ENCODE measurements around the gene CAMK1D. TPM values are rescaled to one million over a fixed set of nuclear protein-coding genes. Genes with fewer than 3 reads are reported as not detected.
A peak's percentile ranks its signal among the peaks of the same experiment; 100 is the strongest.
"Not testable (repeated sequence)": the region's sequence is repeated elsewhere in the genome, so short reads cannot be mapped to it uniquely, and the experiment has no call there.

The CAMK1D gene
- total and polyA plus RNA-seq, 10 of the 15 experiments (the other 5 are each of a cell fraction or from before 2014, with no cell fraction given), result 2.1 to 35.5 (median 14.7) TPM

DNA sequence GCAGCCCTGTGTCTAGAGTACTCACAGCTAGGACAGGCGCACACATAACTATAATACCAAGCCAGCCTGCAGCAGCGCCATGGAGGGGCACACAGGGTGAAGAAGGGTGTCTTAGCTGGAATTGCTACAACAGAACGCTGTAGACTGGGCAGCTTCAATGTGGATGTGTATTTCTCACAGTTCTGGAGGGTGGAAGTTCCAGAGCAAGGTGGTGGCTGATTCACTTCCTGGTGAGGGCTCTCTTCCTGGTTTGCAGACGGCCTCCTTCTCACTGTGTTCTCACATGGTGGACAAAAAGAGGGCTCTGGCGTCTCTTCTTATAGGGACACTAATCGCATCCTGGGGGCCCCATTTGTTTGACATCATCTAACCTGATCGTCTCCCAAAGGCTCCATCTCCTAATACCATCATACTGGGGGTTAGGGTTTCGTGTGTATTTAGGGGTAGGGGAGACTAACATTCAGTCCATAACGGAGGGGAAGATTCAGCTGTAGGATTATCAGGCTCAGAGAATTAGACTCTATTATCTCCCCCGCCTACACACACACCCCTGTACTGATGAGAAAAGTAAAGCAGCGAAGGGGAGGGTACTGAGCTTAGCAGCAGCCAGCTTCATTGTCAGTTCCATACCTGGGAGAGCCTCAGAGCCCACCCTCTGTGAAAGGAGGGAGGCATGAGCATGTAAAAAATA is 363.1 kb downstream of the CAMK1D start:
- Histone ChIP-seq H3K9ac (ENCODE audit: control insufficient read depth, insufficient read depth, low read length) (no peak overlapping the region), H3K27ac (ENCODE audit: control insufficient read depth, insufficient read depth) (no peak overlapping the region), H3K4me3 (no peak overlapping the region), H3K9me3 (replicated peaks; ENCODE audit: control insufficient read depth, insufficient read depth, low read length) (no peaks in the 10 kb centered on the region), H3K36me3 (ENCODE audit: control insufficient read depth in 2 of 2, insufficient read depth in 2 of 2, low read length in 1 of 2) (no peaks in the 10 kb centered on the region), H3K79me2 (ENCODE audit: control insufficient read depth, insufficient read depth, low read length) (no peaks in the 10 kb centered on the region), H3K27me3 (replicated peaks in 1 of 2; ENCODE audit: control insufficient read depth in 2 of 2, insufficient read depth in 2 of 2, low read length in 1 of 2) (no peaks in the 10 kb centered on the region), H2AFZ (ENCODE audit: control insufficient read depth, low read depth, low read length) (no peak overlapping the region), H3K4me2 (ENCODE audit: control insufficient read depth, insufficient read depth) (no peak overlapping the region), H3K4me1 (ENCODE audit: control insufficient read depth, insufficient read depth, low read length) (peaks cover 2% of the 10 kb centered on the region; the same call in 1 of the 2 replicates), H4K20me1 (ENCODE audit: control insufficient read depth, insufficient read depth) (no peaks in the 10 kb centered on the region)
- BruUV-seq (replicated peaks), result no TSS peak
- TF ChIP-seq, protein P1, sequence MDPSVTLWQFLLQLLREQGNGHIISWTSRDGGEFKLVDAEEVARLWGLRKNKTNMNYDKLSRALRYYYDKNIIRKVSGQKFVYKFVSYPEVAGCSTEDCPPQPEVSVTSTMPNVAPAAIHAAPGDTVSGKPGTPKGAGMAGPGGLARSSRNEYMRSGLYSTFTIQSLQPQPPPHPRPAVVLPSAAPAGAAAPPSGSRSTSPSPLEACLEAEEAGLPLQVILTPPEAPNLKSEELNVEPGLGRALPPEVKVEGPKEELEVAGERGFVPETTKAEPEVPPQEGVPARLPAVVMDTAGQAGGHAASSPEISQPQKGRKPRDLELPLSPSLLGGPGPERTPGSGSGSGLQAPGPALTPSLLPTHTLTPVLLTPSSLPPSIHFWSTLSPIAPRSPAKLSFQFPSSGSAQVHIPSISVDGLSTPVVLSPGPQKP (IDR thresholded peaks at IDR 0.05; ENCODE audit: low read depth, low read length), result no peak
- no peak for TF ChIP-seq SUZ12 (IDR thresholded peaks at IDR 0.05; ENCODE audit: unreplicated experiment)
- TF ChIP-seq CHD2 (IDR thresholded peaks at IDR 0.05; ENCODE audit: borderline replicate concordance, low read depth, low read length), result no peak
- no peak for TF ChIP-seq RCOR1 (conservative IDR thresholded peaks at IDR 0.05; ENCODE audit: low read depth, low read length)
- no peak for TF ChIP-seq SP1 (IDR thresholded peaks at IDR 0.05; ENCODE audit: low read depth, low read length)
- TF ChIP-seq, protein P2, sequence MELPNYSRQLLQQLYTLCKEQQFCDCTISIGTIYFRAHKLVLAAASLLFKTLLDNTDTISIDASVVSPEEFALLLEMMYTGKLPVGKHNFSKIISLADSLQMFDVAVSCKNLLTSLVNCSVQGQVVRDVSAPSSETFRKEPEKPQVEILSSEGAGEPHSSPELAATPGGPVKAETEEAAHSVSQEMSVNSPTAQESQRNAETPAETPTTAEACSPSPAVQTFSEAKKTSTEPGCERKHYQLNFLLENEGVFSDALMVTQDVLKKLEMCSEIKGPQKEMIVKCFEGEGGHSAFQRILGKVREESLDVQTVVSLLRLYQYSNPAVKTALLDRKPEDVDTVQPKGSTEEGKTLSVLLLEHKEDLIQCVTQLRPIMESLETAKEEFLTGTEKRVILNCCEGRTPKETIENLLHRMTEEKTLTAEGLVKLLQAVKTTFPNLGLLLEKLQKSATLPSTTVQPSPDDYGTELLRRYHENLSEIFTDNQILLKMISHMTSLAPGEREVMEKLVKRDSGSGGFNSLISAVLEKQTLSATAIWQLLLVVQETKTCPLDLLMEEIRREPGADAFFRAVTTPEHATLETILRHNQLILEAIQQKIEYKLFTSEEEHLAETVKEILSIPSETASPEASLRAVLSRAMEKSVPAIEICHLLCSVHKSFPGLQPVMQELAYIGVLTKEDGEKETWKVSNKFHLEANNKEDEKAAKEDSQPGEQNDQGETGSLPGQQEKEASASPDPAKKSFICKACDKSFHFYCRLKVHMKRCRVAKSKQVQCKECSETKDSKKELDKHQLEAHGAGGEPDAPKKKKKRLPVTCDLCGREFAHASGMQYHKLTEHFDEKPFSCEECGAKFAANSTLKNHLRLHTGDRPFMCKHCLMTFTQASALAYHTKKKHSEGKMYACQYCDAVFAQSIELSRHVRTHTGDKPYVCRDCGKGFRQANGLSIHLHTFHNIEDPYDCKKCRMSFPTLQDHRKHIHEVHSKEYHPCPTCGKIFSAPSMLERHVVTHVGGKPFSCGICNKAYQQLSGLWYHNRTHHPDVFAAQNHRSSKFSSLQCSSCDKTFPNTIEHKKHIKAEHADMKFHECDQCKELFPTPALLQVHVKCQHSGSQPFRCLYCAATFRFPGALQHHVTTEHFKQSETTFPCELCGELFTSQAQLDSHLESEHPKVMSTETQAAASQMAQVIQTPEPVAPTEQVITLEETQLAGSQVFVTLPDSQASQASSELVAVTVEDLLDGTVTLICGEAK (IDR thresholded peaks at IDR 0.05; ENCODE audit: borderline replicate concordance), result no peak
- no peak for TF ChIP-seq SMAD5 (IDR thresholded peaks at IDR 0.05; ENCODE audit: low read depth)
- FAIRE-seq, result peak; percentile 47
- ChIA-PET CTCF (interaction anchor here (0.7 to 9.9 kb wide), 13 partner anchors 10 to 1042 kb away, joined by 3 to 130 read pairs (median 4); no protein-coding TSS in a partner anchor), SMC1A (ENCODE audit: uncharacterized antibody, unreplicated experiment) (interaction anchor here (0.6 to 6.3 kb wide), 10 partner anchors 11 to 497 kb away, joined by 3 to 59 read pairs (median 3); partner anchors contain the start of gene OPTN), POLR2A (no interaction called here), RAD21 (ENCODE audit: unreplicated experiment) (interaction anchor here (0.8 to 3.8 kb wide), 4 partner anchors 448 to 498 kb away, joined by 3 to 42 read pairs (median 4); no protein-coding TSS in a partner anchor)
- in situ Hi-C loops (cut with MboI) (loop anchor here (5.0 kb wide), 1 partner anchor 460 kb away; no protein-coding TSS in a partner anchor), intact Hi-C loops (cut with micrococcal nuclease; ENCODE audit: unreplicated experiment) (loop anchor here (5.0 to 10.0 kb wide), 3 partner anchors 190 to 360 kb away; no protein-coding TSS in a partner anchor)
- 80% methylated on average over 11 of the region's 11 CpGs for WGBS (ENCODE audit: insufficient coverage, insufficient replicate concordance, low lambda C conversion rate, missing lambda C conversion rate)
- ATAC-seq, result no peak
- no peak for DNase-seq (ENCODE audit: low read depth, low spot score)

DNA sequence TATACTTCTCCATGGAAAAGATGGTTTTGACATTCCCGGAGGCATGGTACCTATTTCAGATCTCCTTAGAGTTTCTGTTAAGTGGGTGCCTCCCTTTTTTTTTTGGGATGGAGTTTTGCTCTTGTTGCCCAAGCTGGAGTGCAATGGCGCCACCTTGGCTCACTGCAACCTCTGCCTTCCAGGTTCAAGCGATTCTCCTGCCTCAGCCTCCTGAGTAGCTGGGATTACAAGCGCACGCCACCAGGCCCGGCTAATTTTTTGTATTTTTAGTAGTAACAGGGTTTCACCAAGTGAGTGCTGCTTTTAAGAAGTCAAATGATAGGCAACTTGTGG is 363.6 kb downstream of the CAMK1D start:
- H3K9me3 ChIP-seq (replicated peaks; ENCODE audit: control insufficient read depth, insufficient read depth, low read length); H3K79me2 ChIP-seq (ENCODE audit: control insufficient read depth, insufficient read depth, low read length); DNase-seq (ENCODE audit: low read depth, low spot score); H4K20me1 ChIP-seq (ENCODE audit: control insufficient read depth, insufficient read depth); BruUV-seq (replicated peaks); FAIRE-seq; H3K4me1 ChIP-seq (ENCODE audit: control insufficient read depth, insufficient read depth, low read length); H3K4me2 ChIP-seq (ENCODE audit: control insufficient read depth, insufficient read depth); H3K4me3 ChIP-seq; H3K27me3 ChIP-seq (replicated peaks in 1 of 2; ENCODE audit: control insufficient read depth in 2 of 2, insufficient read depth in 2 of 2, low read length in 1 of 2); H2AFZ ChIP-seq (ENCODE audit: control insufficient read depth, low read depth, low read length); POLR2A ChIA-PET; ATAC-seq; H3K27ac ChIP-seq (ENCODE audit: control insufficient read depth, insufficient read depth); H3K36me3 ChIP-seq (ENCODE audit: control insufficient read depth in 2 of 2, insufficient read depth in 2 of 2, low read length in 1 of 2); H3K9ac ChIP-seq (ENCODE audit: control insufficient read depth, insufficient read depth, low read length): not testable (repeated sequence)
- ChIA-PET SMC1A (ENCODE audit: uncharacterized antibody, unreplicated experiment) (interaction anchor here (1.4 kb wide), 1 partner anchor 56 kb away, joined by 3 read pairs; no protein-coding TSS in a partner anchor), CTCF (interaction anchor here (0.7 to 9.9 kb wide), 6 partner anchors 11 to 1041 kb away, joined by 4 to 130 read pairs (median 30); no protein-coding TSS in a partner anchor), RAD21 (ENCODE audit: unreplicated experiment) (interaction anchor here (1.3 kb wide), 1 partner anchor 449 kb away, joined by 4 read pairs; no protein-coding TSS in a partner anchor)
- in situ Hi-C loops (cut with MboI), result loop anchor here (5.0 kb wide), 1 partner anchor 461 kb away; no protein-coding TSS in a partner anchor
- 92% methylated on average over 6 of the region's 6 CpGs for WGBS (ENCODE audit: insufficient coverage, insufficient replicate concordance, low lambda C conversion rate, missing lambda C conversion rate)
- intact Hi-C loops (cut with micrococcal nuclease; ENCODE audit: unreplicated experiment), result loop anchor here (5.0 to 10.0 kb wide), 3 partner anchors 189 to 359 kb away; no protein-coding TSS in a partner anchor

Data from GM12878 (cell line).